Activated T-cell treated with anti-CD3 and anti-CD28 coated beads for 4 hours (primary cell): ENCODE data around the gene TSC22D4.
"Not testable (repeated sequence)": the region's sequence is repeated elsewhere in the genome, so short reads cannot be mapped to it uniquely, and the experiment has no call there.

Experiments
- DNase-seq: peaks from one replicate; pipeline ENCODE4 v3.0.0-alpha.2; 2020

Gene TSC22D4

DNA sequence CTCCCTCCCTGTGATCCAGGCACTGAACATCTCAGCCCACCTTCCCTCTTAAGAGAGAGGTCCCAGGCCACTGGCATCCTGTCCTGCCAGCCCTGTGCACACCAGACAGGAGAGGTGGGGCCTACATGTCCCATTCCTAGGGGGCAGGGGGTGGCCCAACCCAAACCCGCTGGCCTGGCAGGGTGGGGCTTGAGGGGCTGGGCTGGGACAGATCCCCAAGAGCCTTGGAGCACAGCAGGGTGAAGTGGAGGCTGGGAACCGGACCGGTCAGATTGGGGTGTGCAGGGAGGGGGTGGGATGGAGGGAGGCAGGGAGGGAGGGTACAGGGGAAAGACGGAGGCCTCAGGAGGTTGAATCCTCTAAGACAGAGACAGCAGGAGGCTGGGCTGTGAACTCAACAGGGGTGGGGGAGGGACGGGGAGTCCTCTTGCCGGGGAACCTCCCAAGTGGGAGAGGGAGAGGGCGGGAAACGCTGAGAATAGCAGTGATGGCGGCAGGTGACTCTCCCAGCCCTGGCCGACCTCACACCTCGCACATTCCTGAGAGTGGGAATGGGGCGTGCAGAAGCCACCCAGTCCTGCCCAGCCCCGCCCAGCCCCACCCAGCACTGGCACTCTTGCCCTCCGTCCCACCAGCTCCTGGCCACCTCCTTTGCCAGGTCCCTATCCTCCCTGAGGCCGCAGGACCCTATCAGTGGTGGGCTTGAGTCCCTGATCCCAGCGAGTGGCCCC, 6.7 kb downstream of the TSC22D4 start:
- no peak for DNase-seq

DNA sequence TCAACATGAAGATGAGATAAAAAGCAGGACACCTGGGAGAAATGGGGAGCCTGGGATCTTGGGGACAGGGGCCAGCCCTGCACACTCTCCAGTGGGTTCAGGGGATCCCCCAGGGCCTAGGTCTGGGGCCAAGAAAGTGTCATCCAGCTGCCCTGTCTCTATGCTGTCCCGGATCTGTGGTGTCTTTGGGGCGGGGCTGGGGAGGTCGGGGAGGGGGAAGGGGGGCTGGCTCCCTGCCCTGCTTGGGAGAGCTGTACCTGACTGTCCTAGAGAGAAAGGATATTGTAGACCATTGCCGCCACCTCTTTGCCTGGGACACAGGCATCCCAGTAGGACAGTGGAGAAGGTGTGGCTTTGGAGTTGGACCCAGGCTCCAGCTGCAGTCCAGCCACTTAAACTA, 8.0 kb downstream of the TSC22D4 start:
- DNase-seq, result no peak

DNA sequence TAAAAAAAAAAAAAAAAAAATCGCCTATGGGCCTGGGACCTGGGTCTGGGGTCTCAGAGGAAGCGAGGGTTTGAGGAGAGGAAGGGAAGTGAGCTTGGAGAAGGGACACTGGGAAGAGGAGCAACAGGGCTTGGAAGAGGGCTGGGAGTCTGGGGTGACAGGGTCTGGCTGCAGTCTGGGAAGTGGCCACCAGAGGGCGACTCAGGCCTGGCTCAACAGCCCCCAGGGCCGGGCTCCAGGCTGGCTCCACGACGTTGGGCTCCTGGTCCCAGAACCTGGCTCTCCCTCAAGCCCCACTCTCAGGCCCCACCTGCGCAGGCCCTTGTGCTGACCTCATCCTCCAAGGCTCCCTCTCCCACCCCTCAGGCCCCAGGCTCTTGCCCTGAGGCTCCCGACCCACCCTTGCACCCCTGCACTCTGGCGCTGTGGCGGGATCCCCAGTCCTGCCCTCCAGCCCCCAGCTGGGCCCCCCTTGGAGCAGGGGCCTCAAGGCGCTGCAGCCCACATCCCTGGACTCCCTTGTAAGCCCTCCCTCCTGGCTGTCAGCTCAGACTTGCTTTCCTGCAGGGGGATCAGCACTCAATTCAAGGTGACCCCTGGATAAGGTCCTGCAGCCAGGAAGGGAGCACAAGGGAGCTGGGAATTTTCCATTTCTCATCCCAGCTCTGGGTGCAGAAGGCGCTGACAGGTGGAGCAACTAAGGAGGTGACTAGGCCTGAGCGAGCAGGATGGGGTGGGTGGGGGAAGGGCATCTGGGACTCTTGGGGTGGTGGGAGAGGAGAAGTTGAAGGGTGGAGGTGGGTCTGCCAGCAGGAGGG, 9.6 kb downstream of the TSC22D4 start:
- peak; percentile 79 for DNase-seq

DNA sequence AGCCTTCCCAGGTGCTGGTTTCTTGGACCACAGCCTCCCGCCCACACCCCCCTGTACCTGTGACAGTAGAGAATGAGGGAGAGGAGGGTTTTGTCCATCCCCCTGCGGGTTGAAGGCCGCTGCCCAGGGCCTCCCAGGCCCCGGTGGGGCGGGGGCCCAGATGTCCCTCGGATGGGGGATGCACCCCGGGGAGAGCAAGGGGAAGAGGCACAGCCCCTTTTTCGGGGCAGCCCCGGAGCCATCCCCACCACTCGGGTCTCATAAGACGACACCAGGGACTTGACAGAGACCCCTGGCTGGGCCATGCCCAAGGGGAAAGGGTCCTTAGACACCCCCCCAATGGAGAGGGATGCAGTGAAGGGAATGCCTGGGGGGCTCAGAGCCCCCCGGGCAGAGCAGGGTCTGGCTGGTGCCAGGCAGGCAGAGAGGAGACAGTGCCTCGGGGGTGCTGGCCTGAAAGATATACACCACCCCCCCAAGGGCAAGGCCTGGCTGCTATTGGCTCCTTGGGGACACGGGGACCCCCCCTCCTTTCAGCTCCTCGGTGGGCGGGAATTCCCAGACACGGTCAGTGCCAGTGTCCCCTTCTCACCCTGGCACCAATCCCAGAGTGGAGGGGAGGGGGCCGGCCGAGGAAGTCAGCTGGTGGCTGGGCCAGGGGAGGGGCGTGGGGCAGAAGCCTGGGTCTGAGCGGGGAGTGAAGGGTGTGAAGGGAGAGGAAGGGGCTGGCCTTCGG, 11.2 kb downstream of the TSC22D4 start:
- DNase-seq, result no peak

DNA sequence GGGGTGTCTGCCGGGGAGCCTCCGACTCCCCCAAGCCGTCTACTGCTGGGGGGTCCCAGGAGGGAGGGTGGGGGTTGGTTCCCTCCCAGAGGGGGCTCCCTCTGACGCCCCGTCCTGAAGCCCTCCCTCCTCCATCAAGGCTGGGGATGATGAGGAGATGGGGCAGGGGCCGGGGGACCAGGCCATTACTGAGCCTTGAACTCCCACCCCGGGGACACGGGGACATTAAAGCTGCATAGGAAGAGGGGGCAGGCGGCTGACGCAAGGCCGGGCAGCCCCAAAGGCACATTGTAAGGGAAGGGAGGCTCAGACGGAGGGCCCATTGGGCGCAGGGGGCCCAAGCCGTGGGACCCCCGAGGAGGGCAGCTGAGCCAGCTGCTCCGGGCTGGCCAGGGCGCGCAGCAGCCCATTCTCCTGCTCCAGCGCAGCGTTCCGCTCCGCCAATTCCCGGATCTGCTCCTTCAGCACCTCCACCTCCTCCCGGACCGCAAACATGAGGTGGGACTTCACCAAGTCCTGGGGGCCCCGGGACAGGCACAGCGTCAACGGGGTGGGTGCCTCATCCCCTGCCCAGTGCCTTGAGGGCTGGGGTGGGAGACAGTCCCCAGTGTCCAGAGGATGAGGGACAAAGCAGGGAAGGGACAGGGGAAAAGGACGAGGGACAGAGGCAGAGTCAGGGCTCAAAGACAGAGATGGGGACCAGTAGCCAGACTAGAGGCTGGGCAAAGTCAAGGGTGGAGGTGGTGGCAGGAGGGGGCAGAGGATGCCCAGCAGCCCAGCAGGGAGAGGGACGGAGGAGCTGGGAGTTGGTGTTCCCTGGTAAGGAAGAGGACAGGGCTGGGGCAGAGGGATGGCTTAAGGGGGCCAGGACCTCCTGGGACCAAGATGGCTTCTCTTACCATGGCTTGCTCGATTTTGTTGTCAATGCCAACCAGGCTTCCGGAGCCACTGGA, 12.1 kb downstream of the TSC22D4 start:
- DNase-seq, result no peak

DNA sequence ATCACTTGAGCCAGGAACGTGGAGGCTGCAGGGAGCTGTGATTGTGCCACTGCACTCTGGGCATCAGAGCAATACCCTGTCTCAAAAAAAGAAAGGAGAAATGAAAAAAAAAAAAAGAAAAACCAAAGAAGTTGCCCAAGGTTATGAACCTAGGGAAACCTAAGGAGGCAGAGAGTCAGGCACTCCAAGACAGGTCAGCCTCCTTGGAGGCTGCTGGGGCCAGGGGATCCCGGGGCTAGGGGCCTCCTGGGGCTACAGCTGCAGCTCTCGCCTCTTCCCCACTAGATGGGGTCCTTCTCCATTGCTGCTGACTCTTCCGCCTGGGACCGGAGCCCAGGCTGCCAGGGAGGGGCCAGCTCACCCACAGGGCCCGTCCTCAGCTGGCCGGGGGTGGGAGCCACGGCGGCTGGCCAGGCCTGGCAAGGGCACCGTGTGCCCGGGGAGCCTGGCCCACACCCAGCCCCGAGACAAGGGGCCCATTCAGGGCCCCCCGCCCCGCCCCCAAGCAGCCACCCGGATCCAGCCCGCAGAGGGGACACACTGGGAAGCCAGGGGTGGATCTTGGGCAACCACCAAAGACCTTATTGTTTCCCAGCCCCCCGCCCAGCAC, 13.2 kb downstream of the TSC22D4 start:
- no peak for DNase-seq

DNA sequence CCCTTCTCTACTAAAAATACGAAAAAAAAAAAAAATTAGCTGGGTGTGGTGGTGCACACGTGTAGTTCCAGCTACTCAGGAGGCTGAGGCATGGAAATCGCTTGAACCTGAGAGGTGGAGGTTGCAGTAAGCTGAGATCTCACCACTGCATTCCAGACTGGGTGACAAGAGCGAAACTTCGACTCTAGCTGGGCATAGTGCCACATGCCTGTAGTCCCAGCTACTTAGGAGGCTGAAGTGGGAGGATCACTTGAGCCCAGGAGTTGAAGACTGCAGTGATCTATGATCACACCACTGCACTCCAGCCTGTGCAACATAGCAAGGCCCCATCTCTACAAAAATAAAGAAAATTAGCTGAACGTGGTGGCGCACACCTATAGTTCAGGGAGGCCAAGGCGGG, 13.7 kb downstream of the TSC22D4 start:
- no peak for DNase-seq

DNA sequence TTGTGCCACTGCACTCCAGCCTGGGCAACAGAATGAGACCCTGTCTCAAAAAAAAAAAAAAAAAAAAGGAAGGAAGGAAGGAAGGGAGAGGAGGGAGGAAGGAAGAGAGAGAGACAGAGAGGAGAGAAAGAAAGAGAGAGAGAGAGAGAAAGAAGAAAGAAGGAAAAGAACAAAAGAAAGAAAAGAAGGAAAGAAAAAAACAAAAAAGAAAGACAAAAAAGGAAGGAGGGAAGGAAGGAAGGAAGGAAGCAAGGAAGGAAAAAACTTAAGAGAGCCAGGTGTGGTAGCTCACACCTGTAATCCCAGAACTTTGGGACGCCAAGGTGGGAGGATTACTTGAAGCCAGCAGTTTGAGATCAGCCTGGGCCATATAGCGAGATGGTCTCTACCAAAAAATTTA, 14.2 kb downstream of the TSC22D4 start:
- no peak for DNase-seq

DNA sequence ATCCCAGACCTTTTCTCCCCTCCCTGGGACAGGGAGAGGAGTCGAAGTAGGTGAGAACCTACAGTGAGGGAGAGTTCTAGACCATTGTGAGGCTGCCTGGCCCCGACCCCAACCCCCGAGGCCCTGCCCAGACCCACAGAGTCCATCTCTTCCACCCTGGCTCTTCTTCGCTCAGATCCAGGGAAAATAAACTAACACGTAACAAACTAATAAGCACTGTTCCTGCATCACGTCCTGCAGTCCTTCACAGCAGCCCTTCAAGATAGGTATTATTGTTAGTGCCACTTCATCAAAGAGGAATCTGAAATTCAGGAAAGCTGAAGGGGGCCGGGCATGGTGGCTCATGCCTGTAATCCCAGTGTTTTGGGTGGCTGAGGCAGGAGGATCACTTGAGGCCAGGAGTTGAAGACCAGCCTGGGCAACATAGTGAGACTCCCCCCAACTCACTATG, 14.8 kb downstream of the TSC22D4 start, which contains the start of gene SPACDR:
TSS of gene SPACDR (minus strand) at position 51 of the 451 bp plus-strand sequence. CDS start 235 bp downstream, outside the sequence.
- DNase-seq, result no peak

DNA sequence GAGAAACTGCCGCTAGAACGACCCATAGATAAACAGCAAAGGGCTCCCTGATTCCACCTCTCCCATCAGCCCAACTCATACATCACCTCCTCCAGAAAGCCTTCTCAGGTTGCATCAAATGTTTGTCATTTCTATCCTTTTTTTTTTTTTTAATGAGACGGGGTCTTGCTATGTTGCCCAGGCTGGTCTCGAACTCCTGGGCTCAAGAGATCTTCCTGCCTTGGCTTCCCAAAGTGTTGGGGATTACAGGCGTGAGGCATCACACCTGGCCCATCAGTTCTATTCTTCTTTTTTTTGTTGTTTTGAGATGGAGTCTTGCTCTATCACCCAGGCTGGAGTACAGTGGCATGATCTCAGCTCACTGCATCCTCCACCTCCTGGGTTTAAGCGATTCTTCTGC, 22.0 kb downstream of the TSC22D4 start:
- DNase-seq, result no peak

DNA sequence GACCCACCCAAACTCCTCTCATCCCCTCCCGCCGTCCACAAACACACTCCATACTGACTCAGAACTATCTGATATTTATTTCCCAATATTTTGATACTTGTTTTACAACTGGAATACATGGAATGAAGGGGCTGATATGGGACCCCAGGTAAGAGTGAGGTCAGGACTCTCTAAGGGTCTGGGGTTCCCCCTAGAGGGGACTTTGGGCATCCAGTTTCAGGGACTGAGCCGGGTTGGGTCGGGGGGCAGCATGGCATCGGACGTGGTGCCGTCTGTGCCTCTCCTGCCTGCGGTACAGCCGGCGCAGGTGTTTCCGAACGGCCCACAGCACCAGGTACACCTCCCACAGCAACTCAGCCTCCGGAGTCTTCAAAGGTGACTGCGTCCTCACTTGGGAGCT, 22.5 kb downstream of the TSC22D4 start:
- no peak for DNase-seq

DNA sequence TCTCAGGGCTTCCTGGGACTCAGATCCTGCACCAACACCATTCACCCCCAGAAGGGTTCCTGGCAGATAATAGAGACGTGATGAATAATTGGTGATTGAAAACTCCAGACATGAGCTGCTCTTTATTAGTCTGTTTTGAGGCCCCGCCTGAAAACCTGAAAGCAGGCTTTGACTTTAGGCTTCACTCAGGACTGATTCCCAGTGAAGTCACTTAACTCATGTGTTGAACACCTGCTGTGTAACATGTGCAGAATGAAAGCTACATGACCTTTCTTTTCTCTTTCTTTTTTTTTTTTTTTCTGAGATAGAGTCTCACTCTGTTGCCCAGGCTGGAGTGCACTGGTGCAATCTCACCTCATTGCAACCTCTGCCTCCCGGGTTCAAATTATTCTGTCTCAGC, 23.8 kb downstream of the TSC22D4 start:
- no peak for DNase-seq

DNA sequence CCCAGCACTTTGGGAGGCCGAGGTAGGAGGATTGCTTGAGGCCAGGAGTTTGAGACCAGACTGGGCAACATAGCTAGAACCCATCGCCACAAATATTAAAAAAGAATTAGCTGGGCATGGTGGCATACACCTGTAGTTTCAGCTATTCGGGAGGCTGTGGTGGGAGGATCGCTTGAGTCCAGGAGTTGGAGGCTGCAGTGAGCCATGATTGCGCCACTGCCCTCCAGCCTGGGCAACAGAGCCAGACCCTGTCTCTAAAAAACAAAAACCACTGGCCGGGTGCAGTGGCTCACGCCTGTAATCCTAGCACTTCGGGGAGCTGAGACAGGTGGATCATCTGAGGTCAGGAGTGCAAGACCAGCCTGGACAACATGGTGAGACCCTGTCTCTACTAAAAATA, 25.2 kb downstream of the TSC22D4 start:
- not testable (repeated sequence) for DNase-seq

DNA sequence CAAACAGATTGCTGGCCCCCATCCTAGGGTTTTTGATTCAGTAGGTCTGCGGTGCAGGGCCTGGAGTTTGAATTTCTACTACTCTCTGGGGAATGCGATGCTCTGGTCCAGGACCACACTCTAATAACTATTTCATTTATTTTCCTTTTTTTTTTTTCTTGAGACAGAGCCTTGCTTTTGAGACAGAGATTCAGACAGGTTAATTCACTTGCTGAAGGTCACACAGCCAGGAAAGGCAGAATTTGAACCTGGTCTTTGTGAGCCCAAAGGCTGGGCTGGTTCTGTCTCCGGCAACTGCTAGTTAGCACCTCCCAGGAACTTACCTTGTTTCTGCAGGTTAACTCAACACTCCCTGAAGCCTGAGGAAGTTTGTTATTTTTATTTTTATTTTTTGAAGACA, 26.5 kb downstream of the TSC22D4 start:
- DNase-seq, result no peak

DNA sequence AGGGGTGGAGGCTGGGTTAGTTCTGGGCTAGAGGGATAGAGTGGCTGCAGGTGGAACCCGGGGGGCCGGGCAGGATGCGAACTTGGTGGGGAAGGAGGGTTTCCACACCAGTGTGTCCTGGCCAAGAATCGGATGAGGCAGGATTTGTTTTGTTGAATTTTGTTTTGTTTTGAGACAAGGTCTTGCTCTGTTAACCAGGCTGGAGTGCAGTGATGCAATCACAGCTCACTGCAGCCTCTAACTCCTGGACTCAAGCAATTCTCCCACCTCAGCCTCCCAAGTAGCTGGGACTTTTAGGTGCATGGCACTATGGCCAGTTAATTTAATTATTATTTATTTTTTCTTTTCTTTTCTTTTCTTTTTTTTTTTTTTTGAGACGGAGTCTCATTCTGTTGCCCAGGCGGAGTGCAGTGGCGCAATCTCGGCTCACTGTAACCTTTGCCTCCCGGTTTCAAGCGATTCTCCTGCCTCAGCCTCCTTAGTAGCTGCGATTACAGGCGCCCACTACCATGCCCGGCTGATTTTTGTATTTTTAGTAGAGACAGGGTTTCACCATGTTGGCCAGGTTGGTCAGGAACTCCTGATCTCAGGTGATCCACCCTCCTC, 29.7 kb downstream of the TSC22D4 start:
- no peak for DNase-seq

DNA sequence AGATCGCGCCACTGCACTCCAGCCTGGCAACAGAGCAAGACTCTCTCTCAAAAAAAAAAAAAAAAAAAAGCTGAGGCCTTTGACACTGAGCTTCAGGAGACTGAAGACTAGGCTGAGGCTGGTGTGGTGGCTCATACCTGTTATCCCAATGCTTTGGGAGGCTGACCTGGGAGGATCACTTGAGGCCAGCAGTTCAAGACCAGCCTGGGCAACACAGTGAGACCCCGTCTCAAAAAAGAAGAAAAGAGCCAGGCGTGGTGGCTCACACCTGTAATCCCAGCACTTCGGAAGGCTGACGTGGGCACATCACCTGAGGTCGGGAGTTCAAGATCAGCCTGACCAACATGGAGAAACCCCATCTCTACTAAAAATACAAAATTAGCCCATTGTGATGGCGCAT, 31.7 kb downstream of the TSC22D4 start:
- not testable (repeated sequence) for DNase-seq

DNA sequence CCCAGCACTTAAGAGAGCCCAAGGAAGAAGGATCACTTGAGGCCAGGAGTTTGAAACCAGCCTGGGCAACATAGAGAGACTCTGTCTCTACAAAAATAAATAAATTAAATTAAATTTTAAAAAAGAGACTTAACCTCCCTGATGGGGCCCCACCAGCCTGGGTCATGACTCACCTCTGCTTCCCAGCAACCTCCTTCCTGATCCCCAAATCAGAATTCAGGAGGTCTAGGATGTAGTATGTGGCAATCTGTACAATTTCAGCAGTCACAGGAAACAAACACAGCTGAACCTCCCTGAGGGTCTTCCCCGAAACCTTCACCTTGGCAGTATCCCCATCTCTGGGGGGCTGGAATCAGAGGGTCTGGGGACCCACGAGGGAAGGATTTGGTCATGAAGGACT, 33.0 kb downstream of the TSC22D4 start:
- no peak for DNase-seq

DNA sequence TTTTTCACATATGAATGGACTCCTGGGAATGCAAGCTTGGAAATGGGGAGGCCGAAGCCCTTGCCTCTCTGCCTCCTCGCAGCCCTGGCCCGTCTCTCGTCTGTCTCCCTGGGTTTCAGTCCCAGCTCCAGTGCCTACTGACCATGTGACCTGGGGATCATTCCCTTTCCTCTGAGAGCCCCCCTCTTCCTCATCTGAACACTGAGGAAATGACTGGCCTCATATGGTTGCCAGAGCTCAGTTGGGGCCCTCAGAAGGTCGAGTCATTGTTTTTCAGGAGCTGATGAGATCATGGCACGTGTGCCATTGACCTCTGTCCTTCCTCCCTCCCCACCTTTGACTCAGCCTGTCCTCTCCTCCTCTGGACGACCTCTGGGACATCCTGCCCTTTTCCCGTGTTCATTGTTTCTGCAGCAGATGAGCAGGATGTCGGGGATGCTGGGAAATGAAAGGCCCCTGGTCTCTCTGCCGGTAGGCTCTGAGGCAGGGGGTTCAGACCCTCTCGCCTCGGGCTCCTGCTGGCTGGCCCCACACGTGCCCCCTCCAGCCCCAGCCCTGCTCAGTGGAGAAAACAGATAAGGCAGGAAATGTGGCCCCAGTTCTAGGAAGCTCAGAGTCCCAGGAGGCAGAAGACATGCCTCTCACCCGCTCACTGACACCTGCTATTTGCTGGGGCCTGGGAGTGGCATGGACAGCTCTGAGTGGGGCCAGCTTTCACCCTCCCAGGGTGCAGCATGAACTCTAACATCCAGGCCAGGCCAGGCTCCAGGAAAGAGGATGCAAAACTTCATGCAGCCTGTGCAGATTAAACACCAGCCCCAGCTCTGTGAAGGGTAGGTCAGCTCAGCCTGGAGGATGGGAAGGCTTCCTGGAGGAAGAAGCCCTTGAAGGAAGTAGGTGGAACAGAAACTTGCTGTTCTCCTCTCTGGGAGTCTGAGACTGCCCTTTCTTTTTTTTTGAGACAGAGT, 34.4 kb downstream of the TSC22D4 start:
- no peak for DNase-seq

DNA sequence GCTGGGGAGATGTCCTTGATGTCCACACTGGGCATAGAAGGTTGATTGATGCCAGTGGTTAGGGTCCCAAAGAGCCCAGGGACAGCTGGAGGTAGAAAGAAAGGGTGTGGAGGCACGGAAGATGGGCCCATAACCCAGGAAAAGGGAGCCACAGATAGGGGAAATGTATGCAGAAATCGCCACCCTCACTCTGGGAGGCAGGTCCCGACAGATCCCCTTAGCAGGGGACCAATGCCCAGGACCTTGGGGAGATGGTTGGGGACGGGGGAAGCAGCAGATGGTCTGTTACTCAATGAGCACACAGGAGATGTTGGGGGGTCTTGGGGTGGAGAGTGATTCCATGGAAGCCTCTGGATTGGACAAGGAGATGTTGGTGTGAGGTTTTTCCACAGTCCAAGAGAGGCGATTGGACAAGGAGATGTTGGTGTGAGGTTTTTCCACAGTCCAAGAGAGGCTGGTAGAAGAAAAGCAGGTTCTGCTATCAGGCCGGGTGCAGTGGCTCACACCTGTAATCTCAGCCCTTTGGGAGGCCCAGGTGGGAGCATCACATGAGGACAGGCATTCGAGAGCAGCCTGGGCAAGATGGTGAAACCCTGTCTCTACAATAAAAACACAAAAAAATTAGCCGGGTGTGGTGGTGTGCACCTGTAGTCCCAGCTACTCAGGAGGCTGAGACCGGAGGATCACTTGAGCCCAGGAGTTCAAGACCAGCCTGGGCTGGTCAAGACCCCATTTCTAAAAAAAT, 35.7 kb downstream of the TSC22D4 start:
- no peak for DNase-seq
